K562 (cell line): Measurements from ENCODE around the gene JPT1. TPM values are rescaled to one million over a fixed set of nuclear protein-coding genes. Genes with fewer than 3 reads are reported as not detected.

ENCODE experiments used
- ATAC-seq: fragments of 200-7000 bp; cut with Tn5 transposase; 3 replicates; pipeline ENCODE4 v1.9.1; 2020; ENCODE audit warnings: moderate library complexity
- BruUV-seq: library from RNA; stranded (reverse); fragments of 400-500 nt; replicated peaks from 2 replicates; lab custom pipeline; 2021; lab: Mats Ljungman, UMichigan
- CTCF ChIA-PET: fragments of 300-600 bp; formaldehyde crosslinking; extraction: SDS; loops from one replicate; lab custom pipeline; 2021; ENCODE audit warnings: low intra/inter-chr PET ratio; lab: Yijun Ruan, JAX
- POLR2A ChIA-PET: fragments of 300-600, 350-650 bp; sonication (Branson Sonifier 250); formaldehyde crosslinking; extraction: SDS; loops from one replicate; lab custom pipeline; 2021; ENCODE audit warnings: antibody characterized with exemption, inconsistent platforms; lab: Yijun Ruan, JAX
- DNase-seq, 4 experiments: peaks; one replicate each; pipeline versions ENCODE4 v3.0.0 to v3.0.0-alpha.2; 2011 to 2018; ENCODE audit warnings: low spot score in 3 of 4, mixed read lengths in 3 of 4; ENCODE audit errors: extremely low read depth in 1 of 4
- FAIRE-seq: peaks from 2 replicates; lab custom pipeline; 2011; peaks lifted over from hg19 to GRCh38; lab: Jason Lieb, UNC
- H2AFZ ChIP-seq: 2 replicates; pipeline ENCODE4 v1.6.0; 2011; ENCODE audit warnings: low read depth, low read length, control low read depth, inconsistent platforms
- H3K27ac ChIP-seq: fragments of 200-600 bp; 3 replicates; pipeline ENCODE4 v1.8.0; 2011; ENCODE audit warnings: low read depth, mild to moderate bottlenecking, control low read depth, inconsistent platforms, low read length, moderate library complexity, mixed read lengths; ENCODE audit errors: extremely low read depth
- H3K27me3 ChIP-seq, 2 experiments: fragments of 300-600 bp in 1 of 2; 2 replicates in 1 of 2; 3 replicates in 1 of 2; pipeline versions ENCODE4 v1.6.0 to v1.8.0; 2011; ENCODE audit warnings: inconsistent platforms in 2 of 2, low read length in 2 of 2, mild to moderate bottlenecking in 1 of 2, mixed read lengths in 1 of 2, moderate library complexity in 1 of 2; ENCODE audit not compliant: control insufficient read depth in 2 of 2, insufficient read depth in 2 of 2
- H3K36me3 ChIP-seq: fragments of 300-600 bp; 3 replicates; pipeline ENCODE4 v1.8.0; 2011; ENCODE audit warnings: mild to moderate bottlenecking, low read length, inconsistent platforms; ENCODE audit not compliant: control insufficient read depth, insufficient read depth
- H3K4me1 ChIP-seq, 2 experiments: fragments of 200-600 bp in 1 of 2; replicated peaks in 1 of 2; 2 replicates in 1 of 2; 3 replicates in 1 of 2; pipeline versions ENCODE4 v1.5.1 to v1.8.0; 2011; ENCODE audit warnings: inconsistent platforms in 2 of 2, low read length in 2 of 2, mild to moderate bottlenecking in 1 of 2, mixed read lengths in 1 of 2, moderate library complexity in 1 of 2; ENCODE audit not compliant: control insufficient read depth in 2 of 2, insufficient read depth in 2 of 2
- H3K4me2 ChIP-seq: 2 replicates; pipeline ENCODE4 v1.6.1; 2011; ENCODE audit warnings: low read length, control low read depth, inconsistent platforms, mixed read lengths; ENCODE audit not compliant: insufficient read depth
- H3K4me3 ChIP-seq: fragments of 200-600 bp; sonication (generic), shearing (Covaris generic); 2 replicates; pipeline ENCODE4 v1.5.1; 2016; ENCODE audit warnings: control low read depth, inconsistent platforms
- H3K79me2 ChIP-seq: fragments of 200-600 bp; 3 replicates; pipeline ENCODE4 v1.8.0; 2011; ENCODE audit warnings: low read length, inconsistent platforms; ENCODE audit not compliant: control insufficient read depth, insufficient read depth
- H3K9ac ChIP-seq, 2 experiments: 2 replicates each; pipeline versions ENCODE4 v1.6.0 to v1.6.1; 2011; ENCODE audit warnings: low read depth in 2 of 2, low read length in 2 of 2, control low read depth in 1 of 2, inconsistent platforms in 1 of 2, mild to moderate bottlenecking in 1 of 2, mixed read lengths in 1 of 2; ENCODE audit not compliant: insufficient read depth in 1 of 2
- H3K9me1 ChIP-seq: one replicate; pipeline ENCODE4 v1.6.0; 2011; ENCODE audit warnings: inconsistent platforms, mild to moderate bottlenecking, low read length, moderate library complexity; ENCODE audit not compliant: control insufficient read depth, insufficient read depth
- H3K9me3 ChIP-seq: replicated peaks from 2 replicates; pipeline ENCODE4 v1.5.1; 2011; ENCODE audit warnings: low read depth, low read length, inconsistent platforms; ENCODE audit not compliant: control insufficient read depth, insufficient read depth
- H4K20me1 ChIP-seq: replicated peaks from 2 replicates; pipeline ENCODE4 v1.6.1; 2011; ENCODE audit warnings: low read length, inconsistent platforms, mixed read lengths; ENCODE audit not compliant: control insufficient read depth, insufficient read depth
- NFE2L1 ChIP-seq: fragments of 450-650 bp; IDR thresholded peaks from 2 replicates; pipeline ENCODE4 v1.6.1; 2016; ENCODE audit warnings: missing genetic modification characterization, low read depth, mild to moderate bottlenecking, missing compliant biosample characterization, moderate library complexity, borderline replicate concordance
- NR1H2 ChIP-seq: sonication (generic); formaldehyde crosslinking; IDR thresholded peaks from 2 replicates; pipeline ENCODE4 v1.4.0; 2020; ENCODE audit warnings: mild to moderate bottlenecking, missing genetic modification reagents
- WGBS: fragments of 100-300 bp; shearing (Covaris generic); methylation state at CpG from one replicate; pipeline ENCODE4 v1.1.6; 2016; ENCODE audit warnings: low coverage, mixed read lengths; ENCODE audit not compliant: insufficient coverage; ENCODE audit errors: missing lambda C conversion rate; 5-methylcytosine and 5-hydroxymethylcytosine counted together
- in situ Hi-C: fragments of 300-500 bp; cut with MboI; formaldehyde crosslinking; loops from 4 replicates; pipeline ENCODE4 v1.15.0; 2018; ENCODE audit warnings: inconsistent platforms, mixed read lengths
- intact Hi-C: fragments of 100-400 bp; cut with micrococcal nuclease; formaldehyde crosslinking; loops from 2 replicates; pipeline ENCODE4 v1.14.2; 2022
- polyA plus RNA-seq, 8 experiments: library from polyadenylated mRNA; depleted of rRNA in 4 of 8; stranded (reverse) in 5 of 8; unstranded in 3 of 8; fragments of >200 nt; fragmentation: Nextera tagmentation in 2 of 8; fragmentation: Illumina TruSeq in 1 of 8; extraction: Ambion mirVana in 2 of 8; extraction: Trizol in 1 of 8; gene quantifications; 2 replicates each; pipeline versions ENCODE4 v1.2.1 to v1.2.3, GENCODE V29; 2011 to 2014; ENCODE audit warnings: inconsistent platforms in 1 of 8, missing spikeins in 1 of 8
- total RNA-seq, 7 experiments: library from RNA; depleted of rRNA in 6 of 7; stranded (reverse); fragments of >200 nt in 6 of 7; fragmentation: Illumina TruSeq in 2 of 7; extraction: Trizol in 2 of 7; gene quantifications; 2 replicates each; pipeline versions ENCODE4 v1.2.1 to v1.2.3, GENCODE V29; 2011 to 2021; ENCODE audit warnings: low replicate concordance in 1 of 7
- TF ChIP-seq, protein P1 (sequence below): fragments of 250-450 bp; sonication (Bioruptor Pico); IDR thresholded peaks from 2 replicates; pipeline ENCODE4 v1.8.0; 2022; ENCODE audit warnings: inconsistent platforms
- TF ChIP-seq, protein P2 (sequence below): fragments of 450-650 bp; IDR thresholded peaks from 2 replicates; pipeline ENCODE4 v1.6.1; 2016; ENCODE audit warnings: mild to moderate bottlenecking, moderate library complexity

Gene JPT1
- total and polyA plus RNA-seq, 9 of the 15 experiments (the other 6 are each of a cell fraction or from before 2014, with no cell fraction given): 56.7 to 292 (median 144) TPM

DNA sequence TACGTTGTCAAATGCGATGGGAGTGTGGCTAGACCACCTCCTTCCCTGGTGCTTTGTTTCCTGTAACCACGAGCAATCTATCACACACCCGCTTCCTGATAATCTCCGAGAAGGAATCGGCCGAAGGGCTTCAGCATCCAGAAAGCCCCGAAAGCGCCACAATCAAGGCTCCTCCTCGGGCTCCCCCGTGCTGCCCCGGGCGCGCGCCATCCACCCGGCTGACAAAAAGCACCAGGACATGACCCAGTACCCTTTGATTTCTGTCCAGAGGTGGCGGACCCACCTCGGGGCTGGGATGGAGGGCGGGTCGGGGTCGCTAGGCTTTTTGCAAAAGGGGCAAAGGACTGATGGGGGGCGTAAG is 45.3 kb downstream of the JPT1 start:
- H3K4me2 ChIP-seq: peak overlapping the region; percentile 98
- no peaks in the 10 kb centered on the region for H4K20me1 ChIP-seq
- 56% methylated on average over 17 of the region's 22 CpGs for WGBS
- H3K27me3 ChIP-seq: no peaks in the 10 kb centered on the region
- FAIRE-seq (no peak), ATAC-seq (no peak), DNase-seq (no peak)
- H3K4me1 ChIP-seq: peaks cover 5 to 28% of the 10 kb centered on the region in 2 experiments; a peak in 4 of 5 replicates
- H3K9me3 ChIP-seq: no peaks in the 10 kb centered on the region
- H2AFZ ChIP-seq: peak overlapping the region; percentile 94
- no peak overlapping the region for H3K27ac ChIP-seq
- CTCF ChIA-PET: no interaction called here
- BruUV-seq: no TSS peak
- peak overlapping the region; percentile 71 for H3K4me3 ChIP-seq
- intact Hi-C loops: loop anchor here (5.0 kb wide), 1 partner anchor 37 kb away; no protein-coding TSS in a partner anchor
- H3K9ac ChIP-seq: peak overlapping the region; percentile 84 to 99; a peak in 3 of 4 replicates
- H3K36me3 ChIP-seq: peaks cover 9% of the 10 kb centered on the region; the same call in 2 of the 3 replicates
- POLR2A ChIA-PET: interaction anchor here (0.6 to 3.9 kb wide), 15 partner anchors 10 to 204 kb away, joined by 3 to 38 read pairs (median 3); no protein-coding TSS in a partner anchor
- H3K79me2 ChIP-seq: peaks cover 29% of the 10 kb centered on the region
- in situ Hi-C loops: no loop called here
- H3K9me1 ChIP-seq: no peaks in the 10 kb centered on the region
- TF ChIP-seq NFE2L1 (tag) (no peak), NR1H2 (no peak)
- TF ChIP-seq, protein P1, sequence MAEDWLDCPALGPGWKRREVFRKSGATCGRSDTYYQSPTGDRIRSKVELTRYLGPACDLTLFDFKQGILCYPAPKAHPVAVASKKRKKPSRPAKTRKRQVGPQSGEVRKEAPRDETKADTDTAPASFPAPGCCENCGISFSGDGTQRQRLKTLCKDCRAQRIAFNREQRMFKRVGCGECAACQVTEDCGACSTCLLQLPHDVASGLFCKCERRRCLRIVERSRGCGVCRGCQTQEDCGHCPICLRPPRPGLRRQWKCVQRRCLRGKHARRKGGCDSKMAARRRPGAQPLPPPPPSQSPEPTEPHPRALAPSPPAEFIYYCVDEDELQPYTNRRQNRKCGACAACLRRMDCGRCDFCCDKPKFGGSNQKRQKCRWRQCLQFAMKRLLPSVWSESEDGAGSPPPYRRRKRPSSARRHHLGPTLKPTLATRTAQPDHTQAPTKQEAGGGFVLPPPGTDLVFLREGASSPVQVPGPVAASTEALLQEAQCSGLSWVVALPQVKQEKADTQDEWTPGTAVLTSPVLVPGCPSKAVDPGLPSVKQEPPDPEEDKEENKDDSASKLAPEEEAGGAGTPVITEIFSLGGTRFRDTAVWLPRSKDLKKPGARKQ: 0 out of 2 replicates have a peak, but pooled peaks have one; percentile 32
- TF ChIP-seq, protein P2, sequence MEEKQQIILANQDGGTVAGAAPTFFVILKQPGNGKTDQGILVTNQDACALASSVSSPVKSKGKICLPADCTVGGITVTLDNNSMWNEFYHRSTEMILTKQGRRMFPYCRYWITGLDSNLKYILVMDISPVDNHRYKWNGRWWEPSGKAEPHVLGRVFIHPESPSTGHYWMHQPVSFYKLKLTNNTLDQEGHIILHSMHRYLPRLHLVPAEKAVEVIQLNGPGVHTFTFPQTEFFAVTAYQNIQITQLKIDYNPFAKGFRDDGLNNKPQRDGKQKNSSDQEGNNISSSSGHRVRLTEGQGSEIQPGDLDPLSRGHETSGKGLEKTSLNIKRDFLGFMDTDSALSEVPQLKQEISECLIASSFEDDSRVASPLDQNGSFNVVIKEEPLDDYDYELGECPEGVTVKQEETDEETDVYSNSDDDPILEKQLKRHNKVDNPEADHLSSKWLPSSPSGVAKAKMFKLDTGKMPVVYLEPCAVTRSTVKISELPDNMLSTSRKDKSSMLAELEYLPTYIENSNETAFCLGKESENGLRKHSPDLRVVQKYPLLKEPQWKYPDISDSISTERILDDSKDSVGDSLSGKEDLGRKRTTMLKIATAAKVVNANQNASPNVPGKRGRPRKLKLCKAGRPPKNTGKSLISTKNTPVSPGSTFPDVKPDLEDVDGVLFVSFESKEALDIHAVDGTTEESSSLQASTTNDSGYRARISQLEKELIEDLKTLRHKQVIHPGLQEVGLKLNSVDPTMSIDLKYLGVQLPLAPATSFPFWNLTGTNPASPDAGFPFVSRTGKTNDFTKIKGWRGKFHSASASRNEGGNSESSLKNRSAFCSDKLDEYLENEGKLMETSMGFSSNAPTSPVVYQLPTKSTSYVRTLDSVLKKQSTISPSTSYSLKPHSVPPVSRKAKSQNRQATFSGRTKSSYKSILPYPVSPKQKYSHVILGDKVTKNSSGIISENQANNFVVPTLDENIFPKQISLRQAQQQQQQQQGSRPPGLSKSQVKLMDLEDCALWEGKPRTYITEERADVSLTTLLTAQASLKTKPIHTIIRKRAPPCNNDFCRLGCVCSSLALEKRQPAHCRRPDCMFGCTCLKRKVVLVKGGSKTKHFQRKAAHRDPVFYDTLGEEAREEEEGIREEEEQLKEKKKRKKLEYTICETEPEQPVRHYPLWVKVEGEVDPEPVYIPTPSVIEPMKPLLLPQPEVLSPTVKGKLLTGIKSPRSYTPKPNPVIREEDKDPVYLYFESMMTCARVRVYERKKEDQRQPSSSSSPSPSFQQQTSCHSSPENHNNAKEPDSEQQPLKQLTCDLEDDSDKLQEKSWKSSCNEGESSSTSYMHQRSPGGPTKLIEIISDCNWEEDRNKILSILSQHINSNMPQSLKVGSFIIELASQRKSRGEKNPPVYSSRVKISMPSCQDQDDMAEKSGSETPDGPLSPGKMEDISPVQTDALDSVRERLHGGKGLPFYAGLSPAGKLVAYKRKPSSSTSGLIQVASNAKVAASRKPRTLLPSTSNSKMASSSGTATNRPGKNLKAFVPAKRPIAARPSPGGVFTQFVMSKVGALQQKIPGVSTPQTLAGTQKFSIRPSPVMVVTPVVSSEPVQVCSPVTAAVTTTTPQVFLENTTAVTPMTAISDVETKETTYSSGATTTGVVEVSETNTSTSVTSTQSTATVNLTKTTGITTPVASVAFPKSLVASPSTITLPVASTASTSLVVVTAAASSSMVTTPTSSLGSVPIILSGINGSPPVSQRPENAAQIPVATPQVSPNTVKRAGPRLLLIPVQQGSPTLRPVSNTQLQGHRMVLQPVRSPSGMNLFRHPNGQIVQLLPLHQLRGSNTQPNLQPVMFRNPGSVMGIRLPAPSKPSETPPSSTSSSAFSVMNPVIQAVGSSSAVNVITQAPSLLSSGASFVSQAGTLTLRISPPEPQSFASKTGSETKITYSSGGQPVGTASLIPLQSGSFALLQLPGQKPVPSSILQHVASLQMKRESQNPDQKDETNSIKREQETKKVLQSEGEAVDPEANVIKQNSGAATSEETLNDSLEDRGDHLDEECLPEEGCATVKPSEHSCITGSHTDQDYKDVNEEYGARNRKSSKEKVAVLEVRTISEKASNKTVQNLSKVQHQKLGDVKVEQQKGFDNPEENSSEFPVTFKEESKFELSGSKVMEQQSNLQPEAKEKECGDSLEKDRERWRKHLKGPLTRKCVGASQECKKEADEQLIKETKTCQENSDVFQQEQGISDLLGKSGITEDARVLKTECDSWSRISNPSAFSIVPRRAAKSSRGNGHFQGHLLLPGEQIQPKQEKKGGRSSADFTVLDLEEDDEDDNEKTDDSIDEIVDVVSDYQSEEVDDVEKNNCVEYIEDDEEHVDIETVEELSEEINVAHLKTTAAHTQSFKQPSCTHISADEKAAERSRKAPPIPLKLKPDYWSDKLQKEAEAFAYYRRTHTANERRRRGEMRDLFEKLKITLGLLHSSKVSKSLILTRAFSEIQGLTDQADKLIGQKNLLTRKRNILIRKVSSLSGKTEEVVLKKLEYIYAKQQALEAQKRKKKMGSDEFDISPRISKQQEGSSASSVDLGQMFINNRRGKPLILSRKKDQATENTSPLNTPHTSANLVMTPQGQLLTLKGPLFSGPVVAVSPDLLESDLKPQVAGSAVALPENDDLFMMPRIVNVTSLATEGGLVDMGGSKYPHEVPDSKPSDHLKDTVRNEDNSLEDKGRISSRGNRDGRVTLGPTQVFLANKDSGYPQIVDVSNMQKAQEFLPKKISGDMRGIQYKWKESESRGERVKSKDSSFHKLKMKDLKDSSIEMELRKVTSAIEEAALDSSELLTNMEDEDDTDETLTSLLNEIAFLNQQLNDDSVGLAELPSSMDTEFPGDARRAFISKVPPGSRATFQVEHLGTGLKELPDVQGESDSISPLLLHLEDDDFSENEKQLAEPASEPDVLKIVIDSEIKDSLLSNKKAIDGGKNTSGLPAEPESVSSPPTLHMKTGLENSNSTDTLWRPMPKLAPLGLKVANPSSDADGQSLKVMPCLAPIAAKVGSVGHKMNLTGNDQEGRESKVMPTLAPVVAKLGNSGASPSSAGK: no peak
